ENCODE results near the gene ZNF598. TPM values are rescaled to one million over a fixed set of nuclear protein-coding genes. Genes with fewer than 3 reads are reported as not detected.

Gene ZNF598
- total RNA-seq, 1 donor from 2014 or later, result 46.0 TPM

GRCh38 chr16:1976951-1977874 lies 32.4 kb downstream of the ZNF598 start:
- H3K4me2 ChIP-seq (ENCODE audit: low read length), result no peak overlapping the region
- H3K9me3 ChIP-seq (ENCODE audit: insufficient read depth, low read depth, low read length), result no peaks in the 10 kb centered on the region
- peaks cover 28% of the 10 kb centered on the region for H3K79me2 ChIP-seq (ENCODE audit: insufficient read depth, low read length)
- H3K27ac ChIP-seq (ENCODE audit: low read depth, low read length), result no peak overlapping the region
- Mint-ChIP-seq H3K4me3 (ENCODE audit: unreplicated experiment) (no peak overlapping the region), H3K9me3 (ENCODE audit: unreplicated experiment) (no peaks in the 10 kb centered on the region), H3K27ac (ENCODE audit: unreplicated experiment) (no peak overlapping the region), H3K4me1 (ENCODE audit: low read depth, unreplicated experiment) (peaks cover 5% of the 10 kb centered on the region), H3K27me3 (ENCODE audit: low read depth, unreplicated experiment) (peaks cover 11% of the 10 kb centered on the region), H3K36me3 (ENCODE audit: low read depth, unreplicated experiment) (peaks cover 6% of the 10 kb centered on the region)
- H3K9ac ChIP-seq (ENCODE audit: low read length), result no peak overlapping the region
- FAIRE-seq, result no peak
- TF ChIP-seq EZH2 (IDR thresholded peaks at IDR 0.05; ENCODE audit: insufficient read depth, low read length) (no peak), CTCF (IDR thresholded peaks at IDR 0.05; ENCODE audit: insufficient read depth, low read depth, low read length) (no peak)
- DNase-seq (ENCODE audit: low read depth), result no peak
- H4K20me1 ChIP-seq (ENCODE audit: insufficient read depth, low read length), result peaks cover 49% of the 10 kb centered on the region
- peaks cover 6% of the 10 kb centered on the region for H3K4me1 ChIP-seq (ENCODE audit: insufficient read depth, low read length)
- no peak overlapping the region for H3K4me3 ChIP-seq (ENCODE audit: insufficient read depth, low read depth, low read length)
- H2AFZ ChIP-seq (ENCODE audit: low read depth, low read length), result no peak overlapping the region
- peaks cover 24% of the 10 kb centered on the region for H3K27me3 ChIP-seq (ENCODE audit: insufficient read depth, low read length)
- H3K36me3 ChIP-seq (ENCODE audit: insufficient read depth, low read length), result peaks cover 7% of the 10 kb centered on the region

GRCh38 chr16:1976216-1976520 lies 33.5 kb downstream of the ZNF598 start:
- no peaks in the 10 kb centered on the region for H3K9me3 Mint-ChIP-seq (ENCODE audit: unreplicated experiment)
- DNase-seq (ENCODE audit: low read depth), result no peak

More at GRCh38 chr16:1976216-1976520, 33.5 kb downstream of the ZNF598 start:
- FAIRE-seq, result no peak
- H3K27ac Mint-ChIP-seq (ENCODE audit: unreplicated experiment), result no peak overlapping the region
- Histone ChIP-seq H3K4me2 (ENCODE audit: low read length) (no peak overlapping the region), H2AFZ (ENCODE audit: low read depth, low read length) (no peak overlapping the region), H3K9me3 (ENCODE audit: insufficient read depth, low read depth, low read length) (no peaks in the 10 kb centered on the region), H4K20me1 (ENCODE audit: insufficient read depth, low read length) (peaks cover 39% of the 10 kb centered on the region), H3K4me1 (ENCODE audit: insufficient read depth, low read length) (peaks cover 10% of the 10 kb centered on the region), H3K36me3 (ENCODE audit: insufficient read depth, low read length) (peaks cover 7% of the 10 kb centered on the region), H3K79me2 (ENCODE audit: insufficient read depth, low read length) (peaks cover 31% of the 10 kb centered on the region), H3K27ac (ENCODE audit: low read depth, low read length) (no peak overlapping the region), H3K27me3 (ENCODE audit: insufficient read depth, low read length) (peaks cover 15% of the 10 kb centered on the region), H3K9ac (ENCODE audit: low read length) (no peak overlapping the region), H3K4me3 (ENCODE audit: insufficient read depth, low read depth, low read length) (no peak overlapping the region)
- peaks cover 6% of the 10 kb centered on the region for H3K36me3 Mint-ChIP-seq (ENCODE audit: low read depth, unreplicated experiment)
- H3K4me3 Mint-ChIP-seq (ENCODE audit: unreplicated experiment), result no peak overlapping the region
- H3K27me3 Mint-ChIP-seq (ENCODE audit: low read depth, unreplicated experiment), result peaks cover 3% of the 10 kb centered on the region
- TF ChIP-seq CTCF (IDR thresholded peaks at IDR 0.05; ENCODE audit: insufficient read depth, low read depth, low read length), result no peak
- no peak for TF ChIP-seq EZH2 (IDR thresholded peaks at IDR 0.05; ENCODE audit: insufficient read depth, low read length)
- H3K4me1 Mint-ChIP-seq (ENCODE audit: low read depth, unreplicated experiment), result peaks cover 8% of the 10 kb centered on the region

All from astrocyte (in vitro differentiated cells and primary cell).